ENCODE data around the gene ZG16.
"Not testable (repeated sequence)": the region's sequence is repeated elsewhere in the genome, so short reads cannot be mapped to it uniquely, and the experiment has no call there.

Gene ZG16

GRCh38 chr16:29789775-29790182, 11.7 kb downstream of the ZG16 start:
- Histone ChIP-seq H3K36me3 (ENCODE audit: insufficient read depth, low read length) (no peaks in the 10 kb centered on the region), H3K4me3 (ENCODE audit: low read depth, low read length) (peak overlapping the region; percentile 97), H3K4me1 (ENCODE audit: control insufficient read depth, insufficient read depth, low read length, unreplicated experiment) (peaks cover 24% of the 10 kb centered on the region), H2AFZ (ENCODE audit: low read length, unreplicated experiment) (peak overlapping the region; percentile 92), H3K27me3 (ENCODE audit: insufficient read depth, low read length) (no peaks in the 10 kb centered on the region), H3K79me2 (ENCODE audit: control insufficient read depth, insufficient read depth, low read length, unreplicated experiment) (peaks cover 43% of the 10 kb centered on the region), H3K27ac (ENCODE audit: low read depth, low read length) (no peak overlapping the region; the same call in 1 of the 2 replicates)

DNA sequence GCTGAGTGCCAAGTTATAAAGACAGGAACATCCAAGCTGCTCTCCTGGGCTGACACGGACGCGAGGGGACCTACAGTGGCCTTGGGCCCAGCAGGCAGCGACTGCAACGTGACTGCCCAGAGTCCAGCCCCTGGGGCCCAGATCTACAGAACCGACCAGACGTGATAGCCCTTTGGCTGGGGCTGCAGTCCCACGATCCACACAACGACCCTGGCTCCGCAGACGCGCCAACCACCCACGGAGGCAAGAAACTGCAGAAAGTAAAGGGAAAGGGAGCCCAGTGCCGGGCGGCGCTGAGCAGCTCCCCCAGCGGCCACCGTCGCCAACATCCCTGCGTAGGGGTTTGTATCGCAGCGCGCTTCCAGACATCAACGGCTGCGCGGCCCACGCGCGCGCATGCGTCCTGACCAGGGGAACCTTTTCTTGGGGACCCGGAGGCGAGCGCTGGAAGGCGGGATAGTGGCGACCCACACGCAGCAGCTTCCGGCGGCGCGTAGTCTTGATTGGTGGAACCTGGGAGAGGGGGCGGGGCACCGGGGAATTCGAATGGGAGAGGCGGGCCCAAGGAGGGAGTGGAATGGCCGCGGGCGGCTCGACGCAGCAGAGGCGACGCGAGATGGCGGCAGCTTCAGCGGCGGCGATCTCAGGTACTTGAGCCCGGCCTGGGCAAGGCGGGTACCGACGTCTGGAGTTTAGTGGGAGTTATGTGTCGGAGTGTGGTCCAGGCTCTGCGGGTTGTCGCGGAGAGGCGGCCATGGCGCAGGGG, 12.3 kb downstream of the ZG16 start, which contains the start of gene KIF22:
Gene KIF22 (plus strand): TSS at position 569 of the 766 bp plus-strand sequence. CDS start 9 bp downstream, at position 578.
- Histone ChIP-seq H3K27ac (ENCODE audit: low read depth, low read length) (peak within 1 kb of the TSS; percentile 10), H3K36me3 (ENCODE audit: insufficient read depth, low read length) (no peaks in the 10 kb centered on the region), H3K4me3 (ENCODE audit: low read depth, low read length) (peak within 1 kb of the TSS; percentile 97), H3K4me1 (ENCODE audit: control insufficient read depth, insufficient read depth, low read length, unreplicated experiment) (peaks cover 22% of the 10 kb centered on the region), H3K79me2 (ENCODE audit: control insufficient read depth, insufficient read depth, low read length, unreplicated experiment) (peaks cover 49% of the 10 kb centered on the region), H2AFZ (ENCODE audit: low read length, unreplicated experiment) (peak within 1 kb of the TSS; percentile 92), H3K27me3 (ENCODE audit: insufficient read depth, low read length) (no peaks in the 10 kb centered on the region)

GRCh38 chr16:29790949-29791844, 13.1 kb downstream of the ZG16 start:
- H3K4me1 ChIP-seq (ENCODE audit: control insufficient read depth, insufficient read depth, low read length, unreplicated experiment), result peaks cover 18% of the 10 kb centered on the region
- H3K27me3 ChIP-seq (ENCODE audit: insufficient read depth, low read length), result no peaks in the 10 kb centered on the region
- peak overlapping the region; percentile 97 for H3K4me3 ChIP-seq (ENCODE audit: low read depth, low read length)
- H2AFZ ChIP-seq (ENCODE audit: low read length, unreplicated experiment), result peak overlapping the region; percentile 33
- H3K27ac ChIP-seq (ENCODE audit: low read depth, low read length), result peak overlapping the region; percentile 10; the same call in 1 of the 2 replicates
- peaks cover 55% of the 10 kb centered on the region for H3K79me2 ChIP-seq (ENCODE audit: control insufficient read depth, insufficient read depth, low read length, unreplicated experiment)
- H3K36me3 ChIP-seq (ENCODE audit: insufficient read depth, low read length), result no peaks in the 10 kb centered on the region

DNA sequence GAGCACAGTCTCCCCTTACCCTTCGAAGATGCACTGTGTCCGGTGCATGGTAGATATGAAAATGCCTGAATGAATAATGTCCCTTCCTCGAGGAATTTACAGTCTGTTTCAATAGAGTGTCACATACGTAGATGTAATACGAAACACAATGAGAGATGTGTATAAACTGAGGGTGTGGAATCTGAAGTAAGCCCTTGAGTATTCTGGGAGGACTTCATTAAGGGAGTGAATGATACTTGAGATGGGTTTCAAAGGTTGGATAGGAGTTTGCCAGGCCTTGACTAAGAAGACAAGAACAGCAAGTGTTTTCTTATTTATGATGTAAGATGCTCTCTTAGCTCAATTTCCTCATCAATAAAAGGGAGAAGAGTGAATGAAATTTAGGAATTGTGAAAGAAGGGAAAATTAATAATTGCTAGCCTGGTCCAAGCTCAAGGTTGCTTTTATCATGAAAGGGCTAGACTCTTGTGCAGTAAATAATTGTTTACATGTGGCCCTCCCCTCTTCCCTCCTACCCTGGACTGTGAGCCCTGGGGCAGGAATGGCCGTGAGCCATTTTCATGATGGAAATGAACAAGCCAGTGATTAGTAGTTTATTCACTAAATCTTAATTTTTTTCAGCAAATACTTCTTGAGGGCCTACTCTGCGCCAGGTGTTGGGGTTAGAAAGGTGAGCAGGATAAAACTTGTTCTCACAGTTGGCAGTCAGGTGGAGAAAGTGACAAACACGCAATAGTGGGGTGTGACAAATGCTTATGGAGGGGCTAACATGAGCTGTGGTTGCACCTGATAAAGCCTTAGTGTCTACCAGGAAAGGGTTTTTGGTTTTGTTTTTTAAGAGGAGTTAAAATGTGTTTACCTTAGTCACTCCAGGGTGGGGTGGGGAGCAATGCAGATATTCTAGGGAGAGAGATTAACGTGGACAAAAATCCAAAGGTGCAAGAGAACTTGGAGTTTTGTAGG, 14.1 kb downstream of the ZG16 start:
- no peaks in the 10 kb centered on the region for H3K36me3 ChIP-seq (ENCODE audit: insufficient read depth, low read length)
- H3K4me1 ChIP-seq (ENCODE audit: control insufficient read depth, insufficient read depth, low read length, unreplicated experiment), result peaks cover 18% of the 10 kb centered on the region
- H3K4me3 ChIP-seq (ENCODE audit: low read depth, low read length), result peak overlapping the region; percentile 97
- no peak overlapping the region for H2AFZ ChIP-seq (ENCODE audit: low read length, unreplicated experiment)
- no peak overlapping the region for H3K27ac ChIP-seq (ENCODE audit: low read depth, low read length)
- peaks cover 59% of the 10 kb centered on the region for H3K79me2 ChIP-seq (ENCODE audit: control insufficient read depth, insufficient read depth, low read length, unreplicated experiment)
- no peaks in the 10 kb centered on the region for H3K27me3 ChIP-seq (ENCODE audit: insufficient read depth, low read length)

GRCh38 chr16:29793153-29793552, 15.1 kb downstream of the ZG16 start:
- H3K27ac ChIP-seq (ENCODE audit: low read depth, low read length); H3K4me3 ChIP-seq (ENCODE audit: low read depth, low read length); H2AFZ ChIP-seq (ENCODE audit: low read length, unreplicated experiment); H3K27me3 ChIP-seq (ENCODE audit: insufficient read depth, low read length); H3K36me3 ChIP-seq (ENCODE audit: insufficient read depth, low read length): not testable (repeated sequence)
- peaks cover 59% of the 10 kb centered on the region for H3K79me2 ChIP-seq (ENCODE audit: control insufficient read depth, insufficient read depth, low read length, unreplicated experiment)
- peaks cover 18% of the 10 kb centered on the region for H3K4me1 ChIP-seq (ENCODE audit: control insufficient read depth, insufficient read depth, low read length, unreplicated experiment)

GRCh38 chr16:29794231-29794710, 16.2 kb downstream of the ZG16 start:
- no peak overlapping the region for H3K27ac ChIP-seq (ENCODE audit: low read depth, low read length)
- no peak overlapping the region for H2AFZ ChIP-seq (ENCODE audit: low read length, unreplicated experiment)
- H3K4me3 ChIP-seq (ENCODE audit: low read depth, low read length), result no peak overlapping the region
- H3K4me1 ChIP-seq (ENCODE audit: control insufficient read depth, insufficient read depth, low read length, unreplicated experiment), result peaks cover 18% of the 10 kb centered on the region
- peaks cover 7% of the 10 kb centered on the region; the same call in 1 of the 2 replicates for H3K36me3 ChIP-seq (ENCODE audit: insufficient read depth, low read length)
- H3K79me2 ChIP-seq (ENCODE audit: control insufficient read depth, insufficient read depth, low read length, unreplicated experiment), result peaks cover 59% of the 10 kb centered on the region
- no peaks in the 10 kb centered on the region for H3K27me3 ChIP-seq (ENCODE audit: insufficient read depth, low read length)

DNA sequence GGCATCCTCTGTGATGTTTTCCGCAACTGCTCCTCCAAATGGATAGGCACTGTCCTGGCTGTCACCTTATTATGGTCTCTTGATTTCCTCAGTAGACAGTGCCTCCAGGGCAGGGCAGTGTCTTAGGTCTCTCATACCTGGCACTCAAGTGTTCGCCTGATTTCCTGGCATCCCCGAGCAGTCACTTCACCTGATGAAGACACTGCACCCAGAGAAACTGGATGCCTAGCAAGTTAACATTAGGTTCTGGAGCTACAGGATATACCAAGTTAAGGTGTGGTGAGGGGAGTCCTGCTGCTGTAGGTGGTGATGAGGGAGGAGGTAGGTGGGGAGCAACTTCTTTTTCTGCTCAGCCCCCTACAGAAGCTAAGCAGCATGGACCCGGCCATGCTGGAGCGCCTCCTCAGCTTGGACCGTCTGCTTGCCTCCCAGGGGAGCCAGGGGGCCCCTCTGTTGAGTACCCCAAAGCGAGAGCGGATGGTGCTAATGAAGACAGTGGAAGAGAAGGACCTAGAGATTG, 24.4 kb downstream of the ZG16 start:
- Histone ChIP-seq H3K4me1 (ENCODE audit: control insufficient read depth, insufficient read depth, low read length, unreplicated experiment) (peaks cover 11% of the 10 kb centered on the region), H3K27me3 (ENCODE audit: insufficient read depth, low read length) (no peaks in the 10 kb centered on the region), H3K27ac (ENCODE audit: low read depth, low read length) (no peak overlapping the region), H2AFZ (ENCODE audit: low read length, unreplicated experiment) (no peak overlapping the region), H3K79me2 (ENCODE audit: control insufficient read depth, insufficient read depth, low read length, unreplicated experiment) (no peaks in the 10 kb centered on the region), H3K4me3 (ENCODE audit: low read depth, low read length) (no peak overlapping the region), H3K36me3 (ENCODE audit: insufficient read depth, low read length) (peaks cover 18% of the 10 kb centered on the region; the same call in 1 of the 2 replicates)

GRCh38 chr16:29804020-29804419, 26.0 kb downstream of the ZG16 start:
- Histone ChIP-seq H3K27ac (ENCODE audit: low read depth, low read length) (peak overlapping the region; percentile 81), H3K4me1 (ENCODE audit: control insufficient read depth, insufficient read depth, low read length, unreplicated experiment) (peaks cover 19% of the 10 kb centered on the region), H3K4me3 (ENCODE audit: low read depth, low read length) (peak overlapping the region; percentile 86), H3K27me3 (ENCODE audit: insufficient read depth, low read length) (no peaks in the 10 kb centered on the region), H2AFZ (ENCODE audit: low read length, unreplicated experiment) (no peak overlapping the region), H3K36me3 (ENCODE audit: insufficient read depth, low read length) (peaks cover 20% of the 10 kb centered on the region; the same call in 1 of the 2 replicates), H3K79me2 (ENCODE audit: control insufficient read depth, insufficient read depth, low read length, unreplicated experiment) (peaks cover 10% of the 10 kb centered on the region)

- H3K27me3 ChIP-seq (ENCODE audit: insufficient read depth, low read length), result no peaks in the 10 kb centered on the region
- H3K27ac ChIP-seq (ENCODE audit: low read depth, low read length), result peak overlapping the region; percentile 81
Measured at GRCh38 chr16:29804455-29805231, 26.6 kb downstream of the ZG16 start.

More at GRCh38 chr16:29804455-29805231, 26.6 kb downstream of the ZG16 start:
- peaks cover 18% of the 10 kb centered on the region; the same call in 1 of the 2 replicates for H3K36me3 ChIP-seq (ENCODE audit: insufficient read depth, low read length)
- peak overlapping the region; percentile 86 for H3K4me3 ChIP-seq (ENCODE audit: low read depth, low read length)
- peak overlapping the region; percentile 39 for H2AFZ ChIP-seq (ENCODE audit: low read length, unreplicated experiment)
- peaks cover 16% of the 10 kb centered on the region for H3K79me2 ChIP-seq (ENCODE audit: control insufficient read depth, insufficient read depth, low read length, unreplicated experiment)
- peaks cover 26% of the 10 kb centered on the region for H3K4me1 ChIP-seq (ENCODE audit: control insufficient read depth, insufficient read depth, low read length, unreplicated experiment)

Data from ACC112 (cell line).